WI38 (cell line): ENCODE data around the gene MTA2.
"Not testable (repeated sequence)": the region's sequence is repeated elsewhere in the genome, so short reads cannot be mapped to it uniquely, and the experiment has no call there.

Experiments
- H3K4me3 ChIP-seq: 2 replicates; pipeline ENCODE4 v1.5.1; 2011; ENCODE audit warnings: low read depth, mild to moderate bottlenecking, control low read depth, low read length
- CTCF ChIP-seq: IDR thresholded peaks from 2 replicates; pipeline ENCODE4 v1.5.1; 2012; ENCODE audit warnings: low read depth, mild to moderate bottlenecking, control low read depth, low read length

Gene MTA2

GRCh38 chr11:62601372-62602140 lies at the start of gene MTA2:
Gene MTA2 (minus strand): TSS chr11:62601865. CDS start chr11:62601450, 415 bp downstream.
- peak within 1 kb of the TSS; percentile 79 for H3K4me3 ChIP-seq
- TF ChIP-seq CTCF, result no peak

GRCh38 chr11:62650283-62650682 lies 48.6 kb upstream of the MTA2 start:
- H3K4me3 ChIP-seq, result not testable (repeated sequence)

GRCh38 chr11:62649486-62649885 lies 47.8 kb upstream of the MTA2 start:
- no peak overlapping the region for H3K4me3 ChIP-seq
- TF ChIP-seq CTCF, result no peak

GRCh38 chr11:62648967-62649364 lies 47.3 kb upstream of the MTA2 start:
- no peak for TF ChIP-seq CTCF
- H3K4me3 ChIP-seq, result no peak overlapping the region

GRCh38 chr11:62648185-62648966 lies 46.7 kb upstream of the MTA2 start:
- TF ChIP-seq CTCF, result no peak
- H3K4me3 ChIP-seq, result no peak overlapping the region

- no peak overlapping the region for H3K4me3 ChIP-seq
- TF ChIP-seq CTCF, result no peak
Measured at GRCh38 chr11:62647609-62648005, 45.9 kb upstream of the MTA2 start.

GRCh38 chr11:62646825-62647608 lies 45.4 kb upstream of the MTA2 start:
- H3K4me3 ChIP-seq, result no peak overlapping the region
- TF ChIP-seq CTCF, result no peak
